ENCODE data around the gene CRADD. TPM values are rescaled to one million over a fixed set of nuclear protein-coding genes. Genes with fewer than 3 reads are reported as not detected.

Gene CRADD
- polyA plus RNA-seq, 1 donor, result 19.3 TPM

DNA sequence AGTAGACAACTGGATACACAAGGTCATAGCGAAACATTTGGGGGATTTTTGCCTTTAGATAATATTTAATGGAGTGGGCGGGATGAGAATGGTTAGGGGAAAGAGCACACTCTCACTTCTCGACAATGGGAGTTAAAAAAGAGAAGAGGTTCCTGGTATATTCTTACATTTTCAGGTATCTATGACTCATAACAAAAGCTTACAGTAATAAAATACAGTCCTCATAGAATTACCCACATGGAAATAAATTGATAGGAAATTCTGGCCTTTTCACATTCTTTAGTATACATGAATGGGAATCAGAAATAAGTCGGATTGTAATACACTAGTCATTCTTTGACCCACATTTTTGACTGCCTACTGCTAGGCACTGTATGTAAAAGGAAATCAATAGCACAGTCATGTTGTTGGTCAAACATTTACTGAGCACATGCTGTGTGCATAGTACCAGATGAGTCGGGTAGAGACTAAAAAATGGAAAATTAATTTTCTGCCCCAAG lies 8.2 kb upstream of the CRADD start:
- Histone ChIP-seq H3K4me3 (ENCODE audit: low read length) (no peak overlapping the region), H3K9me3 (ENCODE audit: control insufficient read depth, low read depth, low read length) (no peaks in the 10 kb centered on the region), H3K4me1 (ENCODE audit: control insufficient read depth, insufficient read depth, low read length) (no peaks in the 10 kb centered on the region), H3K27me3 (ENCODE audit: control insufficient read depth, insufficient read depth, low read length) (peaks cover 1% of the 10 kb centered on the region), H3K36me3 (ENCODE audit: control insufficient read depth, insufficient read depth, low read length) (no peaks in the 10 kb centered on the region), H3K27ac (ENCODE audit: low read length) (no peak overlapping the region)
- DNase-seq, result no peak
- 92% methylated on average over 4 of the region's 5 CpGs for WGBS (ENCODE audit: insufficient coverage, low lambda C conversion rate)

DNA sequence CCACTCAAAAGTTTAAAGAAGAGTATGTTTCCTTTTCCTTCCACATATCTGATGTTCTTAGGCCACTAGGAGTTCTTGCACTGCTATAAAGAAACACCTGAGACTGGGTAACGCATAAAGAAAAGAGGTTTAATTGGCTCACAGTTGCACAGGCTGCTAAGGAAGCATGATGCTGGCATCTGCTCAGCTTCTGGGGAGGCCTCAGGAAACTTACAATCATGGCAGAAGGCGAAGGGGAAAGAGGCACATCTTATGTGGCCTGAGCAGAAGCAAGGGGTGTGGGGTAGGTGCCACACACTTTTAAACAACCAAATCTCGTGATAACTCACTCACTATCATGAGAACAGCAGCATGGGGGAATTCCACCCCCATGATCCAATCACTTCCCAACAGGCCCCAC lies 7.7 kb upstream of the CRADD start:
- H3K4me3 ChIP-seq (ENCODE audit: low read length), result no peak overlapping the region
- DNase-seq, result no peak
- WGBS (ENCODE audit: insufficient coverage, low lambda C conversion rate), result no CpG with 5 or more reads among the region's 3 CpGs
- peaks cover 3% of the 10 kb centered on the region for H3K27me3 ChIP-seq (ENCODE audit: control insufficient read depth, insufficient read depth, low read length)
- no peak overlapping the region for H3K27ac ChIP-seq (ENCODE audit: low read length)
- no peaks in the 10 kb centered on the region for H3K36me3 ChIP-seq (ENCODE audit: control insufficient read depth, insufficient read depth, low read length)
- no peaks in the 10 kb centered on the region for H3K9me3 ChIP-seq (ENCODE audit: control insufficient read depth, low read depth, low read length)
- no peaks in the 10 kb centered on the region for H3K4me1 ChIP-seq (ENCODE audit: control insufficient read depth, insufficient read depth, low read length)

DNA sequence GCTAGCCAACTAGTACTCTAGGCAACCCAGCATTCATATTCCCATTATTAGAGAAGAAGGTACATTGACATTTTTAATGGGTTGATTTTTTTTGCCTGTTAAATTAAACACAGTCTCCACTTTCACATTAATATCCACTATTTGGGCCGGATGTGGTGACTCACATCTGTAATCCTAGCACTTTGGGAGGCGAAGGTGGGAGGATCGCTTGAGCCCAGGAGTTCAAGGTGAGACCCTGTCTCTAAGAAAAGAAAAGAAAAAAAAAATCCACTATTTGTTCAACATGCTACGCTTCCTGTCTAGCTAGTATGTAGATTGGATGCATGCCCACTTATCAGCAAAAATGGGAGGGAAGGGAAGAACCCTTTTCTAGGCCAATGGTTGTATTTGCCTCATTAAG lies 7.1 kb upstream of the CRADD start:
- Histone ChIP-seq H3K27me3 (ENCODE audit: control insufficient read depth, insufficient read depth, low read length) (peaks cover 3% of the 10 kb centered on the region), H3K9me3 (ENCODE audit: control insufficient read depth, low read depth, low read length) (no peaks in the 10 kb centered on the region), H3K27ac (ENCODE audit: low read length) (no peak overlapping the region), H3K4me3 (ENCODE audit: low read length) (no peak overlapping the region), H3K4me1 (ENCODE audit: control insufficient read depth, insufficient read depth, low read length) (no peaks in the 10 kb centered on the region), H3K36me3 (ENCODE audit: control insufficient read depth, insufficient read depth, low read length) (no peaks in the 10 kb centered on the region)
- 100% methylated on average over 4 of the region's 4 CpGs for WGBS (ENCODE audit: insufficient coverage, low lambda C conversion rate)
- no peak for DNase-seq

DNA sequence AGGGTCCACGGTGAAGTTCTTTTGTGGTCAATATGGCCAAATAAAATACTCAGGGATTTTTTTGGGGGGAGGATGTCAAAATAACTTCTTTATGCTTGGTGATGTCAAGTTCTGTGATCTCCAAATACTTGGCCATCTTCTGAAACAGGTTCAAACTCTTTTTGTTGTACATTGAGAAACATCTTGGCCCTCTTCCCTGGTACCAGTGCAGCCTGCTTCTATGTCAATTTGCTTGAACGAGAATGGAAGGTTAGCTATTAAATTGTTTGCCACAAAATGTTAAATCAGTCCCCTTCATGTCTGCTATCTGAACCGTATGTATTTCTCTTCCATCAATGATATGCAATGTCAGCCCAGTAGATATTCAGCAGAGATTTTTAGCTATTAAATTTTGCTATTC lies 6.1 kb upstream of the CRADD start:
- no peak for DNase-seq
- Histone ChIP-seq H3K27ac (ENCODE audit: low read length) (no peak overlapping the region), H3K4me3 (ENCODE audit: low read length) (no peak overlapping the region), H3K27me3 (ENCODE audit: control insufficient read depth, insufficient read depth, low read length) (peaks cover 3% of the 10 kb centered on the region), H3K9me3 (ENCODE audit: control insufficient read depth, low read depth, low read length) (no peaks in the 10 kb centered on the region), H3K4me1 (ENCODE audit: control insufficient read depth, insufficient read depth, low read length) (no peaks in the 10 kb centered on the region), H3K36me3 (ENCODE audit: control insufficient read depth, insufficient read depth, low read length) (no peaks in the 10 kb centered on the region)
- 80% methylated on average over 1 of the region's 3 CpGs for WGBS (ENCODE audit: insufficient coverage, low lambda C conversion rate)

DNA sequence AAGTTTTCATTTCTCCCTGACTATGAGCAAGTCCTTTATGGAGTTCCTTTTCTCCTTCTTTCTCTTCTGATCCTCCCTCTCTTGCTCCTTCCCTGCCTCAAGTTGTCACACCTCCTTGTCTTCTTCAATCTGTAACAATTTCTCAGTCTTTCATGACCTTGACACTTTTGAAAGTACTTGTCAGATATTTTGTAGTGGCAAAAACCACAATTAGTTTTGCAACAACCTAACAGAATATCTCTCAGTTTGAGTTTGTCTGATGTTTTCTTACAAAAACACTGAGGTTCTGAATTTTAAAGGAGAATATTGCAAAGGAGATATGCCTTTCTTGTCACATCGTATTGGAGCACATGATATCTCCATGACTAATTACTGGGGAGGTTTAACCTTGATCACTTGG lies 4.1 kb upstream of the CRADD start:
- H3K9me3 ChIP-seq (ENCODE audit: control insufficient read depth, low read depth, low read length), result no peaks in the 10 kb centered on the region
- H3K4me1 ChIP-seq (ENCODE audit: control insufficient read depth, insufficient read depth, low read length), result no peaks in the 10 kb centered on the region
- H3K27me3 ChIP-seq (ENCODE audit: control insufficient read depth, insufficient read depth, low read length), result peaks cover 3% of the 10 kb centered on the region
- WGBS (ENCODE audit: insufficient coverage, low lambda C conversion rate), result no CpG with 5 or more reads among the region's 1 CpG
- no peaks in the 10 kb centered on the region for H3K36me3 ChIP-seq (ENCODE audit: control insufficient read depth, insufficient read depth, low read length)
- no peak overlapping the region for H3K27ac ChIP-seq (ENCODE audit: low read length)
- DNase-seq, result no peak
- no peak overlapping the region for H3K4me3 ChIP-seq (ENCODE audit: low read length)

DNA sequence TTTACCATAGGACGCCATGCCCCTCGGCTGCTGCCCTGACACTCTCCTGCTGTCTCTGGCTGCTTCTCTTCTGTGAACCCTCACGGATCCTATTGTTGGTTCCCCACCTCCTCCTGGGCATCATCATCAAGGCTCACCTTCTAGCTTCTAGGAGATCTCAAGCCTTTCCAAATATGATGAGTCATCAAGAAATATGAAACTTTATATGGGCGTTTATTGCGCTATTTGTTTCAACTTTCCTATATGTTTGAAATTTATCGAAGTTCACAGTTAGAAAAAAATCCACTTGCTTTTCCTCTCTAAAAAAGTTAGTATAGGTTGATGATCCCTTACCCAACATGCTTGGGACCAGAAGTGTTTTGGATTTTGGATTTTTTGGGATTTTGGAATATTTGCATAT lies 2.8 kb upstream of the CRADD start:
- H3K36me3 ChIP-seq (ENCODE audit: control insufficient read depth, insufficient read depth, low read length), result no peaks in the 10 kb centered on the region
- H3K9me3 ChIP-seq (ENCODE audit: control insufficient read depth, low read depth, low read length), result no peaks in the 10 kb centered on the region
- H3K27ac ChIP-seq (ENCODE audit: low read length), result no peak overlapping the region
- peaks cover 6% of the 10 kb centered on the region for H3K4me1 ChIP-seq (ENCODE audit: control insufficient read depth, insufficient read depth, low read length)
- no peak overlapping the region for H3K4me3 ChIP-seq (ENCODE audit: low read length)
- WGBS (ENCODE audit: insufficient coverage, low lambda C conversion rate), result 96% methylated on average over 3 of the region's 6 CpGs
- DNase-seq, result no peak
- H3K27me3 ChIP-seq (ENCODE audit: control insufficient read depth, insufficient read depth, low read length), result peaks cover 3% of the 10 kb centered on the region

DNA sequence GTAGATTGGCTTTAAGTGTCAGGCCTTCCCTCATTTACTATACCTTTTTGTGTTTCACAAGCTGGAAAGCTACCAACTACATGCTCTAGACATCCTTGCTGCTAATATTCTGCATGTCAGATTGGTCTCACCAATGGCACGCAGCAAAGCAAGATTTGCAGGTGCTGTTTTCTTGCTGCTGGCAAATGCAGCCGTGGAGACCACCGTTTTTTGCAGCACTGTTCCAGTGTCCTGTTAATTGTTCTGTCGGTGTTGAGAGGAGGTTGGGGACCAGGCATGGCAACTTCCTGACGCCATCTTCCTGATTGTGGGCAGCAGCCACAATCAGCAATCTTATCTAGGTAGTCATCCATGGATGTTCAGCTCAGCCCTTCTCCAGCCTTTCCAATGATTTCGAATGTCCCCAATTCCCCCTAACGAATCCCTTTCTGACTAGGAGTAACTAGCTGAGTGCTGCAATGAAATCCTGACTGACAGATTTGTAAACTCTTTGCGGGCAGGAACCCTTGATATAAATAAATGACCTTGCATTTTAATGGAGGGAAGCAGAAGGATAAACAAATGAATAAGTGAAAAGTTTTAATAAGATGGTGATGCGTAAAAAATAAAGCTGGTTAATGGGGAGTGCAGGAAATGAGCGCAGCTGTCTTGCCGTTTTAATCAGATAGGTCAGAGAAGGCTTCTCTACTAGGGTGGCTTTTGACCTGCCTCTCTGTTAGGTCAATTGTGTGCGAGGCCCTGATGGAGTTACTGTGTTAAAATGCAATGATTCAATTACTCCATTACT lies 574 bp upstream of the CRADD start:
- H3K27me3 ChIP-seq (ENCODE audit: control insufficient read depth, insufficient read depth, low read length), result peaks cover 3% of the 10 kb centered on the region
- 17% methylated on average over 1 of the region's 12 CpGs for WGBS (ENCODE audit: insufficient coverage, low lambda C conversion rate)
- no peak for DNase-seq

DNA sequence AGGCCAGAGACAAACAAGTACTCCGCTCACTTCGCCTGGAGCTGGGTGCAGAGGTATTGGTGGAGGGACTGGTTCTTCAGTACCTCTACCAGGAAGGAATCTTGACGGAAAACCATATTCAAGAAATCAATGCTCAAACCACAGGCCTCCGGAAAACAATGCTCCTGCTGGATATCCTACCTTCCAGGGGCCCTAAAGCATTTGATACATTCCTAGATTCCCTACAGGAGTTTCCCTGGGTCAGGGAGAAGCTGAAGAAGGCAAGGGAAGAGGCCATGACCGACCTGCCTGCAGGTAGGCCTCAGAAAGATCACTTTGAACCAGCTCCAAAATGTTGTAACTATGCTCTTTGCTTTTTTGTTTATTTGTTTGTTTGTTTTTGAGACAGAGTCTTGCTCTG lies 1.6 kb downstream of the CRADD start:
- WGBS (ENCODE audit: insufficient coverage, low lambda C conversion rate), result no CpG with 5 or more reads among the region's 5 CpGs
- H3K27me3 ChIP-seq (ENCODE audit: control insufficient read depth, insufficient read depth, low read length), result peaks cover 3% of the 10 kb centered on the region
- H3K27ac ChIP-seq (ENCODE audit: low read length), result peak overlapping the region; percentile 98
- H3K4me1 ChIP-seq (ENCODE audit: control insufficient read depth, insufficient read depth, low read length), result peaks cover 6% of the 10 kb centered on the region
- no peak for DNase-seq
- H3K36me3 ChIP-seq (ENCODE audit: control insufficient read depth, insufficient read depth, low read length), result no peaks in the 10 kb centered on the region
- no peaks in the 10 kb centered on the region for H3K9me3 ChIP-seq (ENCODE audit: control insufficient read depth, low read depth, low read length)
- H3K4me3 ChIP-seq (ENCODE audit: low read length), result no peak overlapping the region

More for the DNA sequence above, 574 bp upstream of the CRADD start:
- Histone ChIP-seq H3K4me1 (ENCODE audit: control insufficient read depth, insufficient read depth, low read length) (peaks cover 6% of the 10 kb centered on the region), H3K36me3 (ENCODE audit: control insufficient read depth, insufficient read depth, low read length) (no peaks in the 10 kb centered on the region), H3K9me3 (ENCODE audit: control insufficient read depth, low read depth, low read length) (no peaks in the 10 kb centered on the region), H3K27ac (ENCODE audit: low read length) (peak overlapping the region; percentile 98), H3K4me3 (ENCODE audit: low read length) (peak overlapping the region; percentile 88)

DNA sequence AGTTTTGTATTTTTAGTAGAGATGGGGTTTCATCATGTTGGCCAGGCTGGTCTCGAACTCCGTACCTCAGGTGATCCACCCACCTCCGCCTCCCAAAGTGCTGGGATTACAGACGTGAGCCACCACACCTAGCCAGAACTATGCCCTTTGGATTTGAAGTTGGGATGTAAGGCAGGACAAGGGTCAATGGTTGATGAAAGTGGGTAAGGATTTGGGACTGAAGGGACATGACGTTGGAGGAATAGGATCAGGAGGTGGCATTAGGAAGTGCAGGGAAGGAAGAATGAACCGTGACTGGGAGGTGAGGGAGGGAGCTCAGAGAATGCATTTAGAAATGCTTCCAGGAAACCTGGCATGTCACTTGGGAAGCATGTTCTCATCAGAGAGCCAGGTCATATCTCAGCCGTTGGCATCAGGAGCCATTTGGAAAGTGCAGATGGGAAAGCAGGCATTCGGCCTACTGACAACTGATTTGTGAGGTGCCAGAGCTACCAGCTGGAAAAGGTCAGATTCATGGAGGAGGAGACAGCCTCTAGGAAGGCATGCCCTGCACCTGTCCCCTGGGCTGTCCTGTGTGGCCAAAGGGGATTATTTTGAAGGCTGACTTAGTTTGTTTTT lies 2.2 kb downstream of the CRADD start:
- Histone ChIP-seq H3K4me3 (ENCODE audit: low read length) (no peak overlapping the region), H3K4me1 (ENCODE audit: control insufficient read depth, insufficient read depth, low read length) (peaks cover 6% of the 10 kb centered on the region), H3K9me3 (ENCODE audit: control insufficient read depth, low read depth, low read length) (no peaks in the 10 kb centered on the region), H3K27me3 (ENCODE audit: control insufficient read depth, insufficient read depth, low read length) (no peaks in the 10 kb centered on the region), H3K27ac (ENCODE audit: low read length) (no peak overlapping the region), H3K36me3 (ENCODE audit: control insufficient read depth, insufficient read depth, low read length) (no peaks in the 10 kb centered on the region)
- DNase-seq, result no peak
- 86% methylated on average over 1 of the region's 8 CpGs for WGBS (ENCODE audit: insufficient coverage, low lambda C conversion rate)

DNA sequence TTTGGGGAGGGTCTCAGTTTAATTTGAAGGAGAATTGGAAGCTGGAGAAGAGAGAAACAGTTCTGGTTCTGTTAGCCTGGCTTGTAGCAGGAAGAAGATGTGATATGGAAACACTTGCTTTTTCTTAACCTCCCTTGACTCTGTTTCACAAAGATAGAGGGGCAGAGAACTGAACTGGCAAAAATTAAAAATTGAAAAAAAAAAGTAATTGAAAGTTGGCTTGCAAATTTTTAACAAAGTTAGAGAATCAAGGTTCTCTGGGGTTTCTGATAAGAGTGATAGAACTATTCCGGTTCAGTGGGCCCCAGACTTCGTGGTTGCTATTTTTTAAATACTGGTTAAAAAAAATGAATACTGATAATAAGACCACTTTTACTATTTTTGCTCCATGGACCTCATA lies 2.8 kb downstream of the CRADD start:
- WGBS (ENCODE audit: insufficient coverage, low lambda C conversion rate), result 90% methylated on average over 2 of the region's 2 CpGs
- H3K27ac ChIP-seq (ENCODE audit: low read length), result no peak overlapping the region
- no peak overlapping the region for H3K4me3 ChIP-seq (ENCODE audit: low read length)
- no peaks in the 10 kb centered on the region for H3K36me3 ChIP-seq (ENCODE audit: control insufficient read depth, insufficient read depth, low read length)
- DNase-seq, result no peak
- H3K9me3 ChIP-seq (ENCODE audit: control insufficient read depth, low read depth, low read length), result no peaks in the 10 kb centered on the region
- H3K4me1 ChIP-seq (ENCODE audit: control insufficient read depth, insufficient read depth, low read length), result peaks cover 6% of the 10 kb centered on the region
- H3K27me3 ChIP-seq (ENCODE audit: control insufficient read depth, insufficient read depth, low read length), result no peaks in the 10 kb centered on the region
